Esophagus squamous epithelium (tissue), 4 donors: ENCODE results near the gene CLTA.

Experiments
- CTCF ChIP-seq, 6 experiments: fragments of 450-650 bp in 4 of 6; fragments of 200-600 bp in 2 of 6; sonication (generic) in 2 of 6; IDR thresholded peaks; one replicate each; pipeline ENCODE4 v1.5.1; 2016 to 2019; ENCODE audit warnings: antibody characterized with exemption in 6 of 6, mild to moderate bottlenecking in 4 of 6, moderate library complexity in 4 of 6
- POLR2A ChIP-seq, 4 donors: fragments of 450-650 bp; IDR thresholded peaks; one replicate each; pipeline ENCODE4 v1.6.1; 2017; ENCODE audit warnings: antibody characterized with exemption in 4 of 4, mild to moderate bottlenecking in 4 of 4, moderate library complexity in 3 of 4

GRCh38 chr9:36207546-36208012 is 16.9 kb downstream of the CLTA start:
- TF ChIP-seq CTCF (IDR thresholded peaks at IDR 0.05), result no peak
- TF ChIP-seq POLR2A (IDR thresholded peaks at IDR 0.05), result no peak
